ENCODE measurements around the gene CNTNAP2.

DNA sequence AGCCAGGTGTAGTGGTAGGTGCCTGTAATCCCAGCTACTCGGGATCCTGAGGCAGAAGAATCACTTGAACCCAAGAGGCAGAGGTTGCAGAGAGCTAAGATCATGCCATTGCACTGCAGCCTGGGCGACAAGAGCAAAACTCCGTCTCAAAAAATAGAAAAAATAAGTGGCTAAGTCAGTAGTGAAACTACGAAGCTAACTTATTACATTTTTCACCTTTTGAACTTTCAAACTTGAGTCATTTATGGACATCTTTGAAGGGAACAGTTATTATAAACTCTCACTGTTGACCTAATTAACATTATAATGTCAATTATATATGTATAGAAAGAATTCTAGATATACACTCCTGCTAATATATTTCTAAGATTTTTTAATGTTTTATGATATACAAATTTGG, 1932.5 kb downstream of the CNTNAP2 start:
- TF ChIP-seq, protein P1, sequence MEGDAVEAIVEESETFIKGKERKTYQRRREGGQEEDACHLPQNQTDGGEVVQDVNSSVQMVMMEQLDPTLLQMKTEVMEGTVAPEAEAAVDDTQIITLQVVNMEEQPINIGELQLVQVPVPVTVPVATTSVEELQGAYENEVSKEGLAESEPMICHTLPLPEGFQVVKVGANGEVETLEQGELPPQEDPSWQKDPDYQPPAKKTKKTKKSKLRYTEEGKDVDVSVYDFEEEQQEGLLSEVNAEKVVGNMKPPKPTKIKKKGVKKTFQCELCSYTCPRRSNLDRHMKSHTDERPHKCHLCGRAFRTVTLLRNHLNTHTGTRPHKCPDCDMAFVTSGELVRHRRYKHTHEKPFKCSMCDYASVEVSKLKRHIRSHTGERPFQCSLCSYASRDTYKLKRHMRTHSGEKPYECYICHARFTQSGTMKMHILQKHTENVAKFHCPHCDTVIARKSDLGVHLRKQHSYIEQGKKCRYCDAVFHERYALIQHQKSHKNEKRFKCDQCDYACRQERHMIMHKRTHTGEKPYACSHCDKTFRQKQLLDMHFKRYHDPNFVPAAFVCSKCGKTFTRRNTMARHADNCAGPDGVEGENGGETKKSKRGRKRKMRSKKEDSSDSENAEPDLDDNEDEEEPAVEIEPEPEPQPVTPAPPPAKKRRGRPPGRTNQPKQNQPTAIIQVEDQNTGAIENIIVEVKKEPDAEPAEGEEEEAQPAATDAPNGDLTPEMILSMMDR (conservative IDR thresholded peaks at IDR 0.05; ENCODE audit: low read depth, low read length) = no peak
- TF ChIP-seq SMC3 (IDR thresholded peaks at IDR 0.05; ENCODE audit: low read depth, low read length) = no peak
- TF ChIP-seq CEBPB (IDR thresholded peaks at IDR 0.05; ENCODE audit: low read depth, low read length) = no peak
- no peak for TF ChIP-seq RAD21 (IDR thresholded peaks at IDR 0.05; ENCODE audit: low read length)
- no peak for TF ChIP-seq POLR2A (IDR thresholded peaks at IDR 0.05; ENCODE audit: low read depth, low read length)
- TF ChIP-seq RCOR1 (IDR thresholded peaks at IDR 0.05; ENCODE audit: insufficient replicate concordance, low read length) = no peak
- TF ChIP-seq MAFK (IDR thresholded peaks at IDR 0.05; ENCODE audit: low read depth, low read length) = no peak
